ENCODE data around the gene CCL1. TPM values are rescaled to one million over a fixed set of nuclear protein-coding genes. Genes with fewer than 3 reads are reported as not detected.
A peak's percentile ranks its signal among the peaks of the same experiment; 100 is the strongest.

The CCL1 gene
- total and polyA plus RNA-seq, 10 of the 15 experiments (the other 5 are each of a cell fraction or from before 2014, with no cell fraction given): 0.14 to 1.8 (median 0.40) TPM; not detected in 3

DNA sequence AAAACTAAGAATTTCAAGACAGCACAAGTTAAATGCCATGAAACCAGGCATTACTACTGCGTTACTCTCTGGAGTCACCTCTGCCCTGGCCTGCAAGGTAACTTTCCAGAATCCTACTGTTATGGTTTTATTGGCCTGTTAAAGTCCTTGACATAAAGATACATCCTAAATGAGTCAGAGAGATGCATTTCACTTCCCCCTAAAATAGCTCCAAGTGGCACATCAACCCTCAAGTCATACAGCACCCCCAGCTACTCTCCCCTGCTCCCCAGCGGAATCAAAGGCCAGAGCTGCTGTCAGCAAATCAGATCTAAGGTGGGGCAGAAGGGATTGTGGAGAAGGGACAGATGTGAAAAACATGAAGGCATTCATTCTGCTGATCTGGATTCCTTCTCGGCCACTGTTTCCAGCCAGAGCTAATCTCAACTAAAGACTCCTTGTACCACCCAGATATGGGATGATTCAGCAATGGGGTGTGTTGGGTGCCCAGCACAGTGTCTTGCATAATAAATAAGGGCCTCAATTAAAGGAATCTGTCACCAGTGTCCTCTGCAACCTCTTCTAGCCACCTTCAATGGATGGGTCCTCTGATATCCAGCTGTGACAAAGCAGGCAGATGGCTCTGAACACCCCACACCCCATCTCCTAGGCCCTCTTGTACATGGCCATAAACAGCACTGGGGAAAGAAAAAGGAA lies 8.5 kb upstream of the CCL1 start:
- WGBS (ENCODE audit: insufficient coverage, insufficient replicate concordance, low lambda C conversion rate, missing lambda C conversion rate): 55% methylated on average over 3 of the region's 3 CpGs
- no peak overlapping the region for H2AFZ ChIP-seq (ENCODE audit: control insufficient read depth, low read depth, low read length)
- H3K4me2 ChIP-seq (ENCODE audit: control insufficient read depth, insufficient read depth): no peak overlapping the region
- TF ChIP-seq, protein P1, sequence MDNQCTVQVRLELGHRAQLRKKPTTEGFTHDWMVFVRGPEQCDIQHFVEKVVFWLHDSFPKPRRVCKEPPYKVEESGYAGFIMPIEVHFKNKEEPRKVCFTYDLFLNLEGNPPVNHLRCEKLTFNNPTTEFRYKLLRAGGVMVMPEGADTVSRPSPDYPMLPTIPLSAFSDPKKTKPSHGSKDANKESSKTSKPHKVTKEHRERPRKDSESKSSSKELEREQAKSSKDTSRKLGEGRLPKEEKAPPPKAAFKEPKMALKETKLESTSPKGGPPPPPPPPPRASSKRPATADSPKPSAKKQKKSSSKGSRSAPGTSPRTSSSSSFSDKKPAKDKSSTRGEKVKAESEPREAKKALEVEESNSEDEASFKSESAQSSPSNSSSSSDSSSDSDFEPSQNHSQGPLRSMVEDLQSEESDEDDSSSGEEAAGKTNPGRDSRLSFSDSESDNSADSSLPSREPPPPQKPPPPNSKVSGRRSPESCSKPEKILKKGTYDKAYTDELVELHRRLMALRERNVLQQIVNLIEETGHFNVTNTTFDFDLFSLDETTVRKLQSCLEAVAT (IDR thresholded peaks at IDR 0.05): 0 out of 2 replicates have a peak, but pooled peaks have one; percentile 38
- TF ChIP-seq EGR1 (IDR thresholded peaks at IDR 0.05; ENCODE audit: borderline replicate concordance in 1 of 2, low read depth in 2 of 2, low read length in 2 of 2) (no peak), SPI1 (IDR thresholded peaks at IDR 0.05; ENCODE audit: borderline replicate concordance, insufficient read depth, low read depth, low read length) (peak; percentile 13; the same call in 1 of the 2 replicates)
- FAIRE-seq: no peak
- peaks cover 13% of the 10 kb centered on the region for H3K4me1 ChIP-seq (ENCODE audit: control insufficient read depth, insufficient read depth, low read length)
- no peaks in the 10 kb centered on the region for H4K20me1 ChIP-seq (ENCODE audit: control insufficient read depth, insufficient read depth)
- ChIA-PET CTCF (interaction anchor here (0.9 to 7.2 kb wide), 6 partner anchors 9 to 171 kb away, joined by 3 to 66 read pairs (median 3); partner anchors contain the start of gene CCL1), SMC1A (ENCODE audit: uncharacterized antibody, unreplicated experiment) (interaction anchor here (1.7 to 3.4 kb wide), 3 partner anchors 10 to 32 kb away, joined by 3 to 19 read pairs (median 14); partner anchors contain the start of gene CCL1), POLR2A (interaction anchor here (1.3 to 2.0 kb wide), 2 partner anchors 9 to 12 kb away, joined by 3 to 5 read pairs; partner anchors contain the start of gene CCL1), RAD21 (ENCODE audit: unreplicated experiment) (interaction anchor here (1.4 to 2.7 kb wide), 2 partner anchors 9 to 11 kb away, joined by 6 to 7 read pairs; partner anchors contain the start of gene CCL1)
- BruUV-seq (replicated peaks): no TSS peak
- peaks cover 0 to 12% of the 10 kb centered on the region in 2 experiments; a peak in 2 of 4 replicates for H3K27me3 ChIP-seq (replicated peaks in 1 of 2; ENCODE audit: control insufficient read depth in 2 of 2, insufficient read depth in 2 of 2, low read length in 1 of 2)
- no peak overlapping the region for H3K27ac ChIP-seq (ENCODE audit: control insufficient read depth, insufficient read depth)
- no peak overlapping the region for H3K9ac ChIP-seq (ENCODE audit: control insufficient read depth, insufficient read depth, low read length)
- intact Hi-C loops (cut with micrococcal nuclease; ENCODE audit: unreplicated experiment) (loop anchor here (10.0 kb wide), 1 partner anchor 407 kb away; no protein-coding TSS in a partner anchor), in situ Hi-C loops (cut with MboI) (no loop called here)
- no peaks in the 10 kb centered on the region for H3K36me3 ChIP-seq (ENCODE audit: control insufficient read depth in 2 of 2, insufficient read depth in 2 of 2, low read length in 1 of 2)
- no peaks in the 10 kb centered on the region for H3K9me3 ChIP-seq (replicated peaks; ENCODE audit: control insufficient read depth, insufficient read depth, low read length)
- H3K79me2 ChIP-seq (ENCODE audit: control insufficient read depth, insufficient read depth, low read length): no peaks in the 10 kb centered on the region
- ATAC-seq: no peak; the same call in 1 of the 3 replicates
- no peak for DNase-seq (ENCODE audit: low read depth, low spot score)
- no peak overlapping the region for H3K4me3 ChIP-seq

All from GM12878 (cell line).